PC-3 (cell line): ENCODE data around the gene GTF2B. TPM values are rescaled to one million over a fixed set of nuclear protein-coding genes. Genes with fewer than 3 reads are reported as not detected.
"Not testable (repeated sequence)": the region's sequence is repeated elsewhere in the genome, so short reads cannot be mapped to it uniquely, and the experiment has no call there.

Experiments
- ATAC-seq: fragments of 200-7000 bp; cut with Tn5 transposase; 2 replicates; pipeline ENCODE4 v1.9.1; 2020; ENCODE audit warnings: mild to moderate bottlenecking, moderate library complexity
- BruUV-seq: library from RNA; stranded (reverse); fragments of 400-500 nt; replicated peaks from 2 replicates; lab custom pipeline; 2021; lab: Mats Ljungman, UMichigan
- CTCF ChIA-PET: fragments of 300-600 bp; sonication (Branson Sonifier 250); formaldehyde crosslinking; loops from one replicate; lab custom pipeline; 2022; ENCODE audit warnings: antibody characterized with exemption; lab: Charles Lee
- POLR2A ChIA-PET: fragments of 300-600 bp; sonication (Branson Sonifier 250); formaldehyde crosslinking; loops from one replicate; lab custom pipeline; 2022; ENCODE audit warnings: antibody characterized with exemption; ENCODE audit not compliant: unreplicated experiment; lab: Charles Lee
- DNase-seq: peaks from one replicate; pipeline ENCODE4 v3.0.0-alpha.2; 2015
- H2AFZ ChIP-seq: fragments of 300-600 bp; sonication (generic); 2 replicates; pipeline ENCODE4 v1.6.0; 2016; ENCODE audit warnings: antibody characterized with exemption, low read length
- H3F3A ChIP-seq: fragments of 300-600 bp; sonication (generic); one replicate; pipeline ENCODE4 v1.6.0; 2017; ENCODE audit warnings: antibody characterized with exemption, low read length, control low read depth, mild to moderate bottlenecking; ENCODE audit not compliant: unreplicated experiment
- H3K27ac ChIP-seq: fragments of 300-600 bp; sonication (generic); 2 replicates; pipeline ENCODE4 v1.5.1; 2016; ENCODE audit warnings: mild to moderate bottlenecking, low read length
- H3K27me3 ChIP-seq: fragments of 300-600 bp; sonication (generic); 2 replicates; pipeline ENCODE4 v1.6.1; 2016; ENCODE audit warnings: low read length, mixed read lengths
- H3K36me3 ChIP-seq: fragments of 300-600 bp; sonication (generic); 2 replicates; pipeline ENCODE4 v1.6.1; 2016; ENCODE audit warnings: low read depth, mixed run types, low read length, mixed read lengths
- H3K4me1 ChIP-seq: fragments of 300-600 bp; sonication (generic); 2 replicates; pipeline ENCODE4 v1.5.1; 2016; ENCODE audit warnings: low read length; ENCODE audit not compliant: insufficient read depth
- H3K4me2 ChIP-seq: fragments of 300-600 bp; sonication (generic); 2 replicates; pipeline ENCODE4 v1.6.0; 2016; ENCODE audit warnings: low read length
- H3K4me3 ChIP-seq: fragments of 300-600 bp; sonication (generic); 2 replicates; pipeline ENCODE4 v1.5.1; 2016; ENCODE audit warnings: mild to moderate bottlenecking, low read length, mixed read lengths
- H3K79me2 ChIP-seq: fragments of 300-600 bp; sonication (generic); 2 replicates; pipeline ENCODE4 v1.6.1; 2017; ENCODE audit warnings: low read length, mixed read lengths
- H3K9ac ChIP-seq: fragments of 300-600 bp; sonication (generic); 2 replicates; pipeline ENCODE4 v1.6.0; 2016; ENCODE audit warnings: mild to moderate bottlenecking, low read length
- H3K9me2 ChIP-seq: fragments of 300-600 bp; sonication (generic); replicated peaks from 2 replicates; pipeline ENCODE4 v1.6.1; 2016; ENCODE audit warnings: mixed run types, low read length, mixed read lengths
- H3K9me3 ChIP-seq: fragments of 300-600 bp; sonication (generic); 2 replicates; pipeline ENCODE4 v1.6.1; 2016; ENCODE audit warnings: low read length, mixed read lengths
- H4K20me1 ChIP-seq: fragments of 300-600 bp; sonication (generic); 2 replicates; pipeline ENCODE4 v1.6.1; 2016; ENCODE audit warnings: low read length, mixed read lengths
- EZH2 ChIP-seq: fragments of 300-600 bp; sonication (generic); IDR thresholded peaks from one replicate; pipeline ENCODE4 v1.6.1; 2017; ENCODE audit warnings: antibody characterized with exemption, mild to moderate bottlenecking, low read length; ENCODE audit not compliant: unreplicated experiment
- EZH2phosphoT487 ChIP-seq: fragments of 300-600 bp; sonication (generic); IDR thresholded peaks from 2 replicates; pipeline ENCODE4 v1.6.1; 2018; ENCODE audit warnings: mild to moderate bottlenecking, antibody characterized with exemption, low read length, borderline replicate concordance
- intact Hi-C: fragments of 100-400 bp; cut with micrococcal nuclease; formaldehyde crosslinking; loops from 2 replicates; pipeline ENCODE4 v1.9.0; 2023
- total RNA-seq: library from RNA; depleted of rRNA; stranded (reverse); fragments of >200 nt; gene quantifications from 2 replicates; pipeline ENCODE4 v1.2.3, GENCODE V29; 2014
- TF ChIP-seq, protein P1 (sequence below): fragments of 300-600 bp; sonication (generic); conservative IDR thresholded peaks from 2 replicates; pipeline ENCODE4 v1.5.1; 2017; ENCODE audit warnings: antibody characterized with exemption, low read depth, mild to moderate bottlenecking, low read length

GTF2B gene
- total RNA-seq, 1 experiment from 2014 or later, result 32.1 TPM

DNA sequence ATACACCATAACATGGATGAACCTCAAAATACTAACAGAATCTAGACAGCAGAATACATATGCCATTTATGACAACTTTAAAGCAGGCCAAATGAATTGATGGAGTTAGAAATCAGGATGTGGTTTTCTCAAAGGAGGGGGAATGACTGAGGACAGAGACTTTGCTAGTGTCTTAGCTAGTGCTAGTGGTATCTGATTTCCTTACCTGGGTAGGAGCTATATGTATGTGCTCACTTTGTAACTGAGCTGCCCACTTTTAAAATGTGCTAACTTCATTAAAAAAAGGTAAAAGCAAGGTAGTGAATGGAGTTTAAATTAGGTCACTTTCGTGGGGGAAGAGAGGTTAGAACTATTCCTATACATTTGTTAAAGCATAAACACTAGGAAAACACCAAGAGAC is 2.6 kb downstream of the GTF2B start:
- ATAC-seq (no peak), DNase-seq (no peak)
- H3K4me3 ChIP-seq, result peak overlapping the region; percentile 31; the same call in 1 of the 2 replicates
- H3K9me3 ChIP-seq, result no peaks in the 10 kb centered on the region
- ChIA-PET POLR2A (no interaction called here), CTCF (no interaction called here)
- intact Hi-C loops, result no loop called here
- H3K27ac ChIP-seq, result no peak overlapping the region
- H3F3A ChIP-seq, result no peaks in the 10 kb centered on the region
- no peak overlapping the region for H3K9ac ChIP-seq
- H4K20me1 ChIP-seq, result peaks cover 18% of the 10 kb centered on the region
- H2AFZ ChIP-seq, result no peak overlapping the region
- H3K9me2 ChIP-seq, result no peaks in the 10 kb centered on the region
- peak overlapping the region; percentile 97; the same call in 1 of the 2 replicates for H3K4me2 ChIP-seq
- peaks cover 26% of the 10 kb centered on the region for H3K4me1 ChIP-seq
- peaks cover 27% of the 10 kb centered on the region for H3K36me3 ChIP-seq
- H3K27me3 ChIP-seq, result no peaks in the 10 kb centered on the region
- TF ChIP-seq EZH2phosphoT487, result no peak
- TF ChIP-seq, protein P1, sequence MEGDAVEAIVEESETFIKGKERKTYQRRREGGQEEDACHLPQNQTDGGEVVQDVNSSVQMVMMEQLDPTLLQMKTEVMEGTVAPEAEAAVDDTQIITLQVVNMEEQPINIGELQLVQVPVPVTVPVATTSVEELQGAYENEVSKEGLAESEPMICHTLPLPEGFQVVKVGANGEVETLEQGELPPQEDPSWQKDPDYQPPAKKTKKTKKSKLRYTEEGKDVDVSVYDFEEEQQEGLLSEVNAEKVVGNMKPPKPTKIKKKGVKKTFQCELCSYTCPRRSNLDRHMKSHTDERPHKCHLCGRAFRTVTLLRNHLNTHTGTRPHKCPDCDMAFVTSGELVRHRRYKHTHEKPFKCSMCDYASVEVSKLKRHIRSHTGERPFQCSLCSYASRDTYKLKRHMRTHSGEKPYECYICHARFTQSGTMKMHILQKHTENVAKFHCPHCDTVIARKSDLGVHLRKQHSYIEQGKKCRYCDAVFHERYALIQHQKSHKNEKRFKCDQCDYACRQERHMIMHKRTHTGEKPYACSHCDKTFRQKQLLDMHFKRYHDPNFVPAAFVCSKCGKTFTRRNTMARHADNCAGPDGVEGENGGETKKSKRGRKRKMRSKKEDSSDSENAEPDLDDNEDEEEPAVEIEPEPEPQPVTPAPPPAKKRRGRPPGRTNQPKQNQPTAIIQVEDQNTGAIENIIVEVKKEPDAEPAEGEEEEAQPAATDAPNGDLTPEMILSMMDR, result no peak
- no peak for TF ChIP-seq EZH2
- peaks cover 43% of the 10 kb centered on the region for H3K79me2 ChIP-seq
- BruUV-seq, result no TSS peak

DNA sequence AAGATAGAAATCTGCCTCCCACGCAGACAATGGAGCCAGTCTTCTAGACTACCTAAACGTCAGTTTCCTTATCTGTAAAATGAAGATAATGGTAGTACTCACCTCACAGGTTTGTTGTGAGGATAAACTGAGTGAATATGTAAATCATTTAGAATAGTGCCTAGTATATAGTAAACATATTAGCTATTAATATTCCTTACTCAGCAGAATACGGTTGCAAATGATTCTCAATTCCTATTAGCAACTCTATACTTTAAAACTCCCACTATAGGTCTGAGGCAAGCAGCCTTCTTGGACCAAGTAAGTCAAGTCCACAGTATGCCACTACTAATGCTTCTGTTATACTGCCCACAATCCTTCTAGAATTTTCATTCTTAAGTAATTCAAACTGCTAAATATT is 5.4 kb downstream of the GTF2B start:
- no peak for ATAC-seq
- Histone ChIP-seq H3K36me3 (peaks cover 44% of the 10 kb centered on the region), H3K9ac (no peak overlapping the region), H3K27me3 (no peaks in the 10 kb centered on the region), H3K4me2 (no peak overlapping the region), H3K9me2 (no peaks in the 10 kb centered on the region), H2AFZ (no peak overlapping the region), H3K4me3 (no peak overlapping the region), H3K4me1 (peaks cover 19% of the 10 kb centered on the region), H3K27ac (no peak overlapping the region), H4K20me1 (peaks cover 18% of the 10 kb centered on the region), H3K9me3 (no peaks in the 10 kb centered on the region), H3F3A (no peaks in the 10 kb centered on the region), H3K79me2 (peaks cover 39% of the 10 kb centered on the region)
- POLR2A ChIA-PET, result no interaction called here
- CTCF ChIA-PET, result no interaction called here
- no peak for TF ChIP-seq EZH2
- TF ChIP-seq, protein P1, result no peak
- TF ChIP-seq EZH2phosphoT487, result no peak
- no TSS peak for BruUV-seq
- DNase-seq, result no peak
- intact Hi-C loops, result no loop called here

DNA sequence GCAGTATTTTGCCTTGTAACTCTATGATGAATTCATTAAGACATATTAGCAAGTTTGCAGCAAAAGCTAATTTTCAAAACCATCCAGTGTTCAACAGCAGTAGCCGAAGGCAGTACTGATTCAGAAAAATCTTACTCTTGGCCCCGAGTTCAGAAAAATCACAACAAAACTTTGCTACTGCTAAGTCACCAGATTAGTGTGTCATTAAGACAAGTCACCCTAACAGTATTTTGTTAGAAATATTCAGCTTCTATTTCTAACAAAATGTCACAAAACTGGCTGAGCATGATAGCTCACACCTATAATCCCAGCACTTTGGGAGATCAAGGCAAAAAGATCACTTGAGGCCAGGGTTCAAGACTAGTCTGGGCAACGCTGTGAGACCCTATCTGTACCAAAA is 8.2 kb downstream of the GTF2B start:
- Histone ChIP-seq H3K4me1 (peaks cover 8% of the 10 kb centered on the region; the same call in 1 of the 2 replicates), H3K4me3 (no peak overlapping the region), H3K9ac (no peak overlapping the region), H3K27ac (no peak overlapping the region), H3K4me2 (no peak overlapping the region), H2AFZ (no peak overlapping the region), H3F3A (no peaks in the 10 kb centered on the region), H3K36me3 (peaks cover 46% of the 10 kb centered on the region), H3K27me3 (no peaks in the 10 kb centered on the region), H3K79me2 (peaks cover 11% of the 10 kb centered on the region), H4K20me1 (0 out of 2 replicates have a peak, but pooled peaks cover 4% of the 10 kb centered on the region), H3K9me3 (no peaks in the 10 kb centered on the region), H3K9me2 (no peaks in the 10 kb centered on the region)
- CTCF ChIA-PET, result no interaction called here
- POLR2A ChIA-PET, result no interaction called here
- intact Hi-C loops, result no loop called here
- no peak for ATAC-seq
- BruUV-seq, result no TSS peak
- no peak for TF ChIP-seq EZH2
- TF ChIP-seq, protein P1, result no peak
- TF ChIP-seq EZH2phosphoT487, result no peak
- DNase-seq, result no peak

DNA sequence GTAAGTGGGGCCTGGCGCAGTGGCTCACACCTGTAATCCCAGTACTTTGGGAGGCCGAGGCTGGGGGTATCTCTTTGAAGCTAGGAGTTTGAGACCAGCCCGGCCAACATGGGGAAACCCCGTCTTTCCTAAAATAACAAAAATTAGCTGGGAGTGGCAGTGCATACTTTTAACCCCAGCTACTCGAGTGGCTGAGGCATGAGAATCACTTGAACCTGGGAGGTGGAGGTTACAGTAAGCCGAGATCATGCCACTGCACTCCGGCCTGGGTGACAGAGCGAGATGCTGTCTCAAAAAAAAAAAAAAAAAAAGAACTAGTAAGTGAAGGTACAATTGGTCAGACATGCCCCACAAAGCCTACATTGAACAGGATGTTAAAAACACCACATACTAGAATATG is 10.7 kb downstream of the GTF2B start:
- Histone ChIP-seq H3K36me3 (peaks cover 30% of the 10 kb centered on the region; the same call in 1 of the 2 replicates), H3K79me2 (peaks cover 19% of the 10 kb centered on the region; the same call in 1 of the 2 replicates)
- H3F3A ChIP-seq, H3K9ac ChIP-seq, BruUV-seq, H3K9me2 ChIP-seq, H2AFZ ChIP-seq, H3K4me3 ChIP-seq, intact Hi-C loops, DNase-seq, H4K20me1 ChIP-seq, H3K4me1 ChIP-seq, POLR2A ChIA-PET, H3K9me3 ChIP-seq, H3K4me2 ChIP-seq, H3K27me3 ChIP-seq, H3K27ac ChIP-seq, ATAC-seq, CTCF ChIA-PET: not testable (repeated sequence)
